Subcutaneous adipose tissue (tissue), 4 donors: ENCODE data around the gene SLC16A8. TPM values are rescaled to one million over a fixed set of nuclear protein-coding genes. Genes with fewer than 3 reads are reported as not detected.

Experiments used
- CTCF ChIP-seq: fragments of 450-650 bp; IDR thresholded peaks from one replicate; pipeline ENCODE4 v1.5.1; 2016; ENCODE audit warnings: low read depth, mild to moderate bottlenecking, control low read depth, antibody characterized with exemption, moderate library complexity
- total RNA-seq, 4 donors: library from RNA; depleted of rRNA; stranded (reverse); fragments of >200 nt; gene quantifications; one replicate each; pipeline ENCODE4 v1.1.0, GENCODE V29; 2016

Gene SLC16A8
- total RNA-seq, 4 donors from 2014 or later: 0.17 to 0.66 TPM; not detected in 2

GRCh38 chr22:38043151-38044039, 40.6 kb downstream of the SLC16A8 start:
- no peak for TF ChIP-seq CTCF

GRCh38 chr22:38042488-38042790, 41.5 kb downstream of the SLC16A8 start:
- no peak for TF ChIP-seq CTCF

- TF ChIP-seq CTCF: no peak
Measured at GRCh38 chr22:38041760-38042487, 42.1 kb downstream of the SLC16A8 start.

- TF ChIP-seq CTCF: no peak
Measured at GRCh38 chr22:38040953-38041759, 42.8 kb downstream of the SLC16A8 start.

- TF ChIP-seq CTCF: no peak
Measured at GRCh38 chr22:38038890-38039812, 44.8 kb downstream of the SLC16A8 start.

GRCh38 chr22:38038426-38038825, 45.6 kb downstream of the SLC16A8 start:
- no peak for TF ChIP-seq CTCF
